Upper lobe of right lung (tissue), 1 donor: ENCODE measurements around the gene PARD3. TPM values are rescaled to one million over a fixed set of nuclear protein-coding genes. Genes with fewer than 3 reads are reported as not detected.
"Not testable (repeated sequence)": the region's sequence is repeated elsewhere in the genome, so short reads cannot be mapped to it uniquely, and the experiment has no call there.

Experiments used
- ATAC-seq: fragments of 200-7000 bp; cut with Tn5 transposase; one replicate; pipeline ENCODE4 v1.9.1; 2020; ENCODE audit warnings: mild to moderate bottlenecking, moderate library complexity
- DNase-seq: peaks from one replicate; pipeline ENCODE4 v3.0.0-alpha.2; 2020
- H3K27ac ChIP-seq: fragments of 200-600 bp; one replicate; pipeline ENCODE4 v1.8.0; 2022
- H3K27me3 ChIP-seq: fragments of 200-600 bp; one replicate; pipeline ENCODE4 v1.8.0; 2022; ENCODE audit warnings: mild to moderate bottlenecking
- H3K36me3 ChIP-seq: fragments of 200-600 bp; one replicate; pipeline ENCODE4 v1.8.0; 2022
- H3K4me1 ChIP-seq: fragments of 200-600 bp; one replicate; pipeline ENCODE4 v1.8.0; 2022
- H3K4me3 ChIP-seq: fragments of 200-600 bp; one replicate; pipeline ENCODE4 v1.8.0; 2022; ENCODE audit warnings: mild to moderate bottlenecking
- H3K9me3 ChIP-seq: fragments of 200-600 bp; one replicate; pipeline ENCODE4 v1.8.0; 2022
- intact Hi-C: fragments of 100-400 bp; cut with DNase I; formaldehyde crosslinking; loops from one replicate; pipeline ENCODE4 v1.11.0; 2022
- total RNA-seq: library from RNA; stranded (reverse); fragmentation: NEBNext Ultra II Directional; extraction: Animal tissue kit (Norgen Biotek cat#: 25700); gene quantifications from one replicate; pipeline ENCODE4 v1.2.1, GENCODE V29; 2021
- TF ChIP-seq, protein P1 (sequence below): fragments of 200-600 bp; IDR thresholded peaks from one replicate; pipeline ENCODE4 v1.8.0; 2022; ENCODE audit warnings: antibody characterized with exemption
- donor health status: DM: no; HTN: yes; CAD: no; lungs with severe emphysema.

PARD3 gene
- total RNA-seq, 1 donor from 2014 or later: 38.5 TPM

DNA sequence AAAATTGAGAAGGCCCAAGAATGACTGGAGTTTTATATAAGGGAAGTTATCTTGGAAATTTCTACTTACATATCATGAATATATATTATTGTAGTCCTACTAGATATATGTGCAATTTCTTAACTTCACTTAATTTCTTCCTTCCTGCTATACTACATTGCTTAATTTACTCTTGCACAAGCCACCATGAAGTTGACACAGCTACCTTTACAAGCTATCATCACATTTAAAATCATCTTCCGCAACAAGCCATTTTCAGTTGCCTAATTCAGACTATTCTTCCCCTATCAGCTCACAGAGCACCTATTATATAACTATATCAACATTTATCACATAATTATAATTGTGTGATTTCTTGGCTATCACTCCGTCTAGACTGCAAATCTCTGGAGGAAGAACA, 418.4 kb downstream of the PARD3 start:
- ATAC-seq (no peak), DNase-seq (no peak)
- intact Hi-C loops: no loop called here
- Histone ChIP-seq H3K27ac (no peak overlapping the region), H3K9me3 (no peaks in the 10 kb centered on the region), H3K4me1 (no peaks in the 10 kb centered on the region), H3K27me3 (no peaks in the 10 kb centered on the region), H3K4me3 (no peak overlapping the region), H3K36me3 (no peaks in the 10 kb centered on the region)
- TF ChIP-seq, protein P1, sequence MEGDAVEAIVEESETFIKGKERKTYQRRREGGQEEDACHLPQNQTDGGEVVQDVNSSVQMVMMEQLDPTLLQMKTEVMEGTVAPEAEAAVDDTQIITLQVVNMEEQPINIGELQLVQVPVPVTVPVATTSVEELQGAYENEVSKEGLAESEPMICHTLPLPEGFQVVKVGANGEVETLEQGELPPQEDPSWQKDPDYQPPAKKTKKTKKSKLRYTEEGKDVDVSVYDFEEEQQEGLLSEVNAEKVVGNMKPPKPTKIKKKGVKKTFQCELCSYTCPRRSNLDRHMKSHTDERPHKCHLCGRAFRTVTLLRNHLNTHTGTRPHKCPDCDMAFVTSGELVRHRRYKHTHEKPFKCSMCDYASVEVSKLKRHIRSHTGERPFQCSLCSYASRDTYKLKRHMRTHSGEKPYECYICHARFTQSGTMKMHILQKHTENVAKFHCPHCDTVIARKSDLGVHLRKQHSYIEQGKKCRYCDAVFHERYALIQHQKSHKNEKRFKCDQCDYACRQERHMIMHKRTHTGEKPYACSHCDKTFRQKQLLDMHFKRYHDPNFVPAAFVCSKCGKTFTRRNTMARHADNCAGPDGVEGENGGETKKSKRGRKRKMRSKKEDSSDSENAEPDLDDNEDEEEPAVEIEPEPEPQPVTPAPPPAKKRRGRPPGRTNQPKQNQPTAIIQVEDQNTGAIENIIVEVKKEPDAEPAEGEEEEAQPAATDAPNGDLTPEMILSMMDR: no peak

- intact Hi-C loops: no loop called here
- Histone ChIP-seq H3K4me3 (no peak overlapping the region), H3K27me3 (no peaks in the 10 kb centered on the region), H3K27ac (no peak overlapping the region), H3K36me3 (no peaks in the 10 kb centered on the region), H3K4me1 (no peaks in the 10 kb centered on the region), H3K9me3 (no peaks in the 10 kb centered on the region)
- no peak for ATAC-seq
- TF ChIP-seq, protein P1: no peak
- DNase-seq: no peak
These were observed 422.4 kb downstream of the PARD3 start for GRCh38 chr10:34392641-34393170.

GRCh38 chr10:34391168-34391567, 423.9 kb downstream of the PARD3 start:
- not testable (repeated sequence) for DNase-seq

DNA sequence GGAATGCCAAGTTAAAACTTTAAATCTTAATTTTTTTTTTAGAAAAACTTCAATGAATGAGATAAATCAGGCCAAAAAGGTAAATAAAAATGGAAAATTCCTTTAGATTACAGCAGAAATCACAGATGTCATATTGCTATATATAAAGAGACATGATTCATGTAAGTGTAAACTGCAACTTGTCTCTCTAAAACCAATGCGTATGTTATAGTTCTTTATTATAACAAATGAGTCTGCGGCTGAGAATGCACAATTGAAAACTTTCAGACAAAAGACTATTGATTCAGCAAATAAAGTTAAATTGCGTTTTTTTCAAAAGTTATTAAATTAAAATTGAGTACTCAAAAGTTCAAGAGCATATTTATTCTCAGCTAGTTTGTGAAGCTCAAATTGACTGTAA, 425.3 kb downstream of the PARD3 start:
- Histone ChIP-seq H3K36me3 (no peaks in the 10 kb centered on the region), H3K27me3 (no peaks in the 10 kb centered on the region), H3K9me3 (no peaks in the 10 kb centered on the region), H3K27ac (no peak overlapping the region), H3K4me1 (no peaks in the 10 kb centered on the region), H3K4me3 (no peak overlapping the region)
- ATAC-seq (no peak), DNase-seq (no peak)
- TF ChIP-seq, protein P1: no peak
- intact Hi-C loops: no loop called here

More at GRCh38 chr10:34391168-34391567, 423.9 kb downstream of the PARD3 start:
- H3K36me3 ChIP-seq, H3K4me3 ChIP-seq, ATAC-seq, H3K9me3 ChIP-seq, H3K27me3 ChIP-seq, H3K4me1 ChIP-seq, H3K27ac ChIP-seq, intact Hi-C loops: not testable (repeated sequence)

- no peak overlapping the region for H3K4me3 ChIP-seq
- H3K4me1 ChIP-seq: no peaks in the 10 kb centered on the region
- DNase-seq: no peak
- no peaks in the 10 kb centered on the region for H3K36me3 ChIP-seq
- intact Hi-C loops: no loop called here
- no peak overlapping the region for H3K27ac ChIP-seq
- no peak for ATAC-seq
- no peaks in the 10 kb centered on the region for H3K9me3 ChIP-seq
- no peaks in the 10 kb centered on the region for H3K27me3 ChIP-seq
- TF ChIP-seq, protein P1: no peak
These were observed 428.2 kb downstream of the PARD3 start for GRCh38 chr10:34386921-34387320.

DNA sequence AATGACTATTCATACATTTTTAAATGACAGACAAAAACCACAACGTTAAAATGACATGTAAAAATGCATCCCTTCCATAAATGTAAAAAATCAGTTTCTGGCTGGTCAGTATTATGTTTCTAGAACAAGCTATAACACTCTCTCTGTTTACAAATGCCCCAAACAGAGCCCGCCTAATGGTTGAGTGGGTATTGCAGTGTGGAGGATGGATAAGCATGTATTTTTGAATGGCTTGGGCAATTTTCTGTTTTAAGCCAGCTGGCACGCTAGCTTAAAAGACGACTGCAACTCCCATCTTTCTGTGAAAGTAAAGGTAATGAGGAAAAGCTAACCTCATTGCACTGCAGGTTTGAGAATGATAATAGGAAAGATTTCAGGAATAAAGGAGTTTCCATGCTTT, 430.7 kb downstream of the PARD3 start:
- TF ChIP-seq, protein P1: no peak
- no peak for ATAC-seq
- intact Hi-C loops: no loop called here
- no peaks in the 10 kb centered on the region for H3K4me1 ChIP-seq
- no peaks in the 10 kb centered on the region for H3K9me3 ChIP-seq
- no peaks in the 10 kb centered on the region for H3K27me3 ChIP-seq
- H3K36me3 ChIP-seq: no peaks in the 10 kb centered on the region
- H3K4me3 ChIP-seq: no peak overlapping the region
- no peak for DNase-seq
- no peak overlapping the region for H3K27ac ChIP-seq
